Spleen (tissue), 11 donors: ENCODE results near the gene MBOAT2. TPM values are rescaled to one million over a fixed set of nuclear protein-coding genes. Genes with fewer than 3 reads are reported as not detected.

ENCODE experiments used
- DNase-seq: peaks from one replicate; pipeline ENCODE4 v3.0.0-alpha.2; 2020
- H3K27ac ChIP-seq, 8 donors: fragments of 200-600 bp; sonication (generic) in 7 of 8; 1 replicate in 4 of 8; 2 replicates in 4 of 8; pipeline versions ENCODE4 v1.5.0 to v1.8.0; 2016 to 2021; ENCODE audit warnings: inconsistent platforms in 4 of 8, mild to moderate bottlenecking in 4 of 8, moderate library complexity in 1 of 8
- H3K27me3 ChIP-seq, 7 donors: fragments of 200-600 bp; sonication (generic) in 6 of 7; replicated peaks in 1 of 7; 1 replicate in 4 of 7; 2 replicates in 3 of 7; pipeline versions ENCODE4 v1.5.0 to v1.8.0; 2016 to 2021; ENCODE audit warnings: inconsistent platforms in 3 of 7, mild to moderate bottlenecking in 1 of 7
- H3K36me3 ChIP-seq, 6 donors: fragments of 200-600 bp; sonication (generic) in 5 of 6; 1 replicate in 4 of 6; 2 replicates in 2 of 6; pipeline versions ENCODE4 v1.5.0 to v1.8.0; 2016 to 2021; ENCODE audit warnings: inconsistent platforms in 2 of 6
- H3K4me1 ChIP-seq, 6 donors: fragments of 200-600 bp; sonication (generic) in 5 of 6; 1 replicate in 3 of 6; 2 replicates in 3 of 6; pipeline versions ENCODE4 v1.5.0 to v1.8.0; 2016 to 2021; ENCODE audit warnings: inconsistent platforms in 3 of 6
- H3K4me3 ChIP-seq, 8 donors: fragments of 200-600 bp; sonication (generic) in 7 of 8; 1 replicate in 4 of 8; 2 replicates in 4 of 8; pipeline versions ENCODE4 v1.5.0 to v1.8.0; 2016 to 2021; ENCODE audit warnings: inconsistent platforms in 4 of 8, mild to moderate bottlenecking in 4 of 8, moderate library complexity in 2 of 8
- H3K9me3 ChIP-seq, 8 donors: fragments of 200-600 bp; sonication (generic) in 7 of 8; 1 replicate in 4 of 8; 2 replicates in 4 of 8; pipeline versions ENCODE4 v1.5.0 to v1.8.0; 2016 to 2021; ENCODE audit warnings: inconsistent platforms in 4 of 8
- POLR2A ChIP-seq, 3 donors: fragments of 450-650 bp; IDR thresholded peaks; one replicate each; pipeline ENCODE4 v1.5.1; 2017; ENCODE audit warnings: antibody characterized with exemption in 3 of 3, mild to moderate bottlenecking in 1 of 3
- POLR2AphosphoS5 ChIP-seq, 3 donors: sonication (generic); formaldehyde crosslinking; IDR thresholded peaks; one replicate each; pipeline ENCODE4 v1.5.1; 2017; ENCODE audit warnings: antibody characterized with exemption in 3 of 3
- WGBS, 5 donors: extraction: QIAGEN DNeasy Blood & Tissue Kit in 3 of 5; methylation state at CpG; one replicate each; pipeline versions ENCODE4 v1.1.5 to v1.1.7; 2013 to 2018; 5-methylcytosine and 5-hydroxymethylcytosine counted together
- intact Hi-C: fragments of 100-400 bp; cut with DNase I; formaldehyde crosslinking; loops from one replicate; pipeline ENCODE4 v1.15.0; 2023; ENCODE audit warnings: low total_unique reads
- polyA plus RNA-seq, 3 donors: library from polyadenylated mRNA; stranded (reverse); fragments of 200-250 nt; gene quantifications; one replicate each; pipeline ENCODE4 v1.2.1, GENCODE V29; 2013
- total RNA-seq, 7 donors: library from RNA; depleted of rRNA in 3 of 7; stranded (reverse); fragments of >200 nt in 3 of 7; fragmentation: NEBNext Ultra II Directional in 4 of 7; extraction: Animal tissue kit (Norgen Biotek cat#: 25700) in 4 of 7; gene quantifications; one replicate each; pipeline versions ENCODE4 v1.1.0 to v1.2.1, GENCODE V29; 2016 to 2021
- TF ChIP-seq, protein P1 (sequence below), 11 experiments: fragments of 200-600 bp in 7 of 11; fragments of 450-650 bp in 4 of 11; sonication (generic) in 4 of 11; IDR thresholded peaks in 8 of 11; conservative IDR thresholded peaks in 3 of 11; 1 replicate in 7 of 11; 2 replicates in 4 of 11; pipeline versions ENCODE4 v1.4.0 to v1.8.0; 2016 to 2021; ENCODE audit warnings: antibody characterized with exemption in 11 of 11, inconsistent platforms in 4 of 11, mild to moderate bottlenecking in 1 of 11
- donor health status: healthy with polysubstance abuse.
- donor health status: DM: no; HTN: no; CAD: no; lungs with moderate emphysema.
- donor health status: DM: no; HTN: no; CAD: no.
- donor health status: Bipolar disorder and iron deficiency.
- donor health status: healthy.
- donor health status: DM: no; HTN: no; CAD: no.
- donor health status: DM: yes; HTN: yes; CAD: no.

Gene MBOAT2
- total and polyA plus RNA-seq, 10 donors: 1.9 to 44.1 (median 18.3) TPM

DNA sequence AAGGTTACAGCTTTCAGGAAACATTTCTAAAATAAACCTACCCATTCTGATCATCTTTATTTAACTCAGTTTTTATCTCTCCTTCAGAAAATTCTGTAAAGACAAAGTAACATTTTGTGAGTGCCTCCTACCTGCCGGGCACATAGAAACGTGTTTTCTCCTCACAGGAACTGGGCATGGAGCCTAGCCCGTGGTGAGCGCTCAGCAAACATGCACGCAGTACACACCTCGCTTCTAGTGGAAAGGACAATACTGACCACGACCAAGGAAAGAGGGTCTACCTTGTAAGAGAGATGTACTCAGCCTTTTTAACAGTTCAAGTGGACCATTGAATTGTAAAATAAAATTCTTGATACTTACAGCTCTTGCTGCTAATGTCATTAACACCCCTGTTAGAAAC lies 141.3 kb downstream of the MBOAT2 start:
- no peaks in the 10 kb centered on the region for H3K4me1 ChIP-seq
- H3K27ac ChIP-seq: no peak overlapping the region
- no peaks in the 10 kb centered on the region for H3K27me3 ChIP-seq
- intact Hi-C loops: no loop called here
- no peaks in the 10 kb centered on the region for H3K9me3 ChIP-seq
- peaks cover 0 to 57% (median 0%) of the 10 kb centered on the region in 6 donors for H3K36me3 ChIP-seq
- H3K4me3 ChIP-seq: no peak overlapping the region
- 90 to 98% (median 92%) methylated on average over 7 of the region's 7 CpGs for WGBS, 5 donors
- DNase-seq: no peak
- TF ChIP-seq POLR2AphosphoS5 (IDR thresholded peaks at IDR 0.05) (no peak), POLR2A (IDR thresholded peaks at IDR 0.05) (no peak)
- TF ChIP-seq, protein P1, sequence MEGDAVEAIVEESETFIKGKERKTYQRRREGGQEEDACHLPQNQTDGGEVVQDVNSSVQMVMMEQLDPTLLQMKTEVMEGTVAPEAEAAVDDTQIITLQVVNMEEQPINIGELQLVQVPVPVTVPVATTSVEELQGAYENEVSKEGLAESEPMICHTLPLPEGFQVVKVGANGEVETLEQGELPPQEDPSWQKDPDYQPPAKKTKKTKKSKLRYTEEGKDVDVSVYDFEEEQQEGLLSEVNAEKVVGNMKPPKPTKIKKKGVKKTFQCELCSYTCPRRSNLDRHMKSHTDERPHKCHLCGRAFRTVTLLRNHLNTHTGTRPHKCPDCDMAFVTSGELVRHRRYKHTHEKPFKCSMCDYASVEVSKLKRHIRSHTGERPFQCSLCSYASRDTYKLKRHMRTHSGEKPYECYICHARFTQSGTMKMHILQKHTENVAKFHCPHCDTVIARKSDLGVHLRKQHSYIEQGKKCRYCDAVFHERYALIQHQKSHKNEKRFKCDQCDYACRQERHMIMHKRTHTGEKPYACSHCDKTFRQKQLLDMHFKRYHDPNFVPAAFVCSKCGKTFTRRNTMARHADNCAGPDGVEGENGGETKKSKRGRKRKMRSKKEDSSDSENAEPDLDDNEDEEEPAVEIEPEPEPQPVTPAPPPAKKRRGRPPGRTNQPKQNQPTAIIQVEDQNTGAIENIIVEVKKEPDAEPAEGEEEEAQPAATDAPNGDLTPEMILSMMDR (IDR thresholded peaks at IDR 0.05 in 8 of 11, conservative IDR thresholded peaks at IDR 0.05 in 3 of 11): no peak

- no peaks in the 10 kb centered on the region for H3K27me3 ChIP-seq
- no peaks in the 10 kb centered on the region for H3K9me3 ChIP-seq
- no peak for TF ChIP-seq POLR2AphosphoS5 (IDR thresholded peaks at IDR 0.05)
- no peak for TF ChIP-seq POLR2A (IDR thresholded peaks at IDR 0.05)
- TF ChIP-seq, protein P1 (IDR thresholded peaks at IDR 0.05 in 8 of 11, conservative IDR thresholded peaks at IDR 0.05 in 3 of 11): no peak
- no peaks in the 10 kb centered on the region for H3K4me1 ChIP-seq
- DNase-seq: no peak
- intact Hi-C loops: no loop called here
- H3K27ac ChIP-seq: no peak overlapping the region
- H3K4me3 ChIP-seq: no peak overlapping the region
- H3K36me3 ChIP-seq: peaks cover 0 to 53% (median 0%) of the 10 kb centered on the region in 6 donors
- WGBS, 5 donors: 47 to 98% (median 94%) methylated on average over 1 of the region's 1 CpG
Measured at GRCh38 chr2:8861797-8862196, 141.7 kb downstream of the MBOAT2 start.

DNA sequence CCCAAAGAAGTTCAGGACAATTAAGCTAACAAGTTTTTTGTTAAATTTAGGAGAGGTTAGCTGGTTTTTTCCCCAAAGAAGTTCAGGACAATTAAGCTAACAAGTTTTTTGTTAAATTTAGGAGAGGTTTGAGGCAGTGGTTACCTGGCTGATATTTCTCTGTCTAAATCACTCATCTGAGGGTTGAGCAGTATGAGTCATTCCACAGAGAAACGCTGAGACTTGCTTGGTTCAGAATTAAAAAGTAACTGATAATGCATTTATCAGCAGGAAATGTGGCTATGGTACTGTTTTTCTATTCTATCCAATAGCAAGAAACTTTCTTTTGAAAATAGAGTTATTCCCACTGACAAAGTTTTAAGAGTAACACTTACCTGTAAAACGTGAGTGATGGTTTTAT lies 143.2 kb downstream of the MBOAT2 start:
- Histone ChIP-seq H3K27me3 (no peaks in the 10 kb centered on the region), H3K9me3 (no peaks in the 10 kb centered on the region), H3K4me1 (no peaks in the 10 kb centered on the region), H3K27ac (no peak overlapping the region), H3K4me3 (no peak overlapping the region), H3K36me3 (peaks cover 0 to 46% (median 0%) of the 10 kb centered on the region in 6 donors)
- TF ChIP-seq POLR2AphosphoS5 (IDR thresholded peaks at IDR 0.05): no peak
- TF ChIP-seq POLR2A (IDR thresholded peaks at IDR 0.05): no peak
- TF ChIP-seq, protein P1 (IDR thresholded peaks at IDR 0.05 in 8 of 11, conservative IDR thresholded peaks at IDR 0.05 in 3 of 11): no peak
- 70 to 88% (median 79%) methylated on average over 2 of the region's 2 CpGs for WGBS, 5 donors
- DNase-seq: no peak
- intact Hi-C loops: no loop called here

GRCh38 chr2:8858910-8859309 lies 144.6 kb downstream of the MBOAT2 start:
- TF ChIP-seq POLR2AphosphoS5 (IDR thresholded peaks at IDR 0.05) (no peak), POLR2A (IDR thresholded peaks at IDR 0.05) (no peak)
- TF ChIP-seq, protein P1 (IDR thresholded peaks at IDR 0.05 in 8 of 11, conservative IDR thresholded peaks at IDR 0.05 in 3 of 11): no peak
- WGBS, 5 donors: 70 to 93% (median 73%) methylated on average over 1 of the region's 1 CpG

More at GRCh38 chr2:8858910-8859309, 144.6 kb downstream of the MBOAT2 start:
- H3K4me1 ChIP-seq: no peaks in the 10 kb centered on the region
- H3K36me3 ChIP-seq: peaks cover 0 to 36% (median 0%) of the 10 kb centered on the region in 6 donors
- DNase-seq: no peak
- H3K27me3 ChIP-seq: no peaks in the 10 kb centered on the region
- H3K27ac ChIP-seq: no peak overlapping the region
- intact Hi-C loops: no loop called here
- H3K4me3 ChIP-seq: no peak overlapping the region
- H3K9me3 ChIP-seq: no peaks in the 10 kb centered on the region
